OCI-LY7 (cell line): ENCODE data around the gene RAD51B.

Experiments used
- CTCF ChIP-seq: fragments of 200-600 bp; sonication (generic); conservative IDR thresholded peaks from 2 replicates; pipeline ENCODE4 v1.5.1; 2014; ENCODE audit warnings: mild to moderate bottlenecking, antibody characterized with exemption, low read length, moderate library complexity, mixed read lengths
- EZH2phosphoT487 ChIP-seq: fragments of 200-600 bp; sonication (generic); IDR thresholded peaks from 2 replicates; pipeline ENCODE4 v1.6.1; 2018; ENCODE audit warnings: low read depth, borderline replicate concordance, mild to moderate bottlenecking, mixed run types, antibody characterized with exemption, low read length, moderate library complexity, mixed read lengths

- TF ChIP-seq CTCF, result no peak
- TF ChIP-seq EZH2phosphoT487, result no peak
Observed at GRCh38 chr14:67971627-67972625, 152.3 kb downstream of the RAD51B start.
